ENCODE results near the gene VTN.

The VTN gene

GRCh38 chr17:28390984-28391383, 20.9 kb upstream of the VTN start:
- no peak overlapping the region for H3K4me3 ChIP-seq (ENCODE audit: low read depth, low read length)
- TF ChIP-seq CTCF (IDR thresholded peaks at IDR 0.05; ENCODE audit: control insufficient read depth, extremely low read depth, insufficient read depth), result no peak
- DNase-seq (ENCODE audit: low read depth), result no peak

GRCh38 chr17:28390563-28390962, 20.5 kb upstream of the VTN start:
- H3K4me3 ChIP-seq (ENCODE audit: low read depth, low read length), result no peak overlapping the region
- DNase-seq (ENCODE audit: low read depth), result no peak
- no peak for TF ChIP-seq CTCF (IDR thresholded peaks at IDR 0.05; ENCODE audit: control insufficient read depth, extremely low read depth, insufficient read depth)

- no peak for TF ChIP-seq CTCF (IDR thresholded peaks at IDR 0.05; ENCODE audit: control insufficient read depth, extremely low read depth, insufficient read depth)
- no peak overlapping the region for H3K4me3 ChIP-seq (ENCODE audit: low read depth, low read length)
- no peak for DNase-seq (ENCODE audit: low read depth)
Observed at GRCh38 chr17:28390141-28390540, 20.0 kb upstream of the VTN start.

- H3K4me3 ChIP-seq (ENCODE audit: low read depth, low read length), result no peak overlapping the region
- DNase-seq (ENCODE audit: low read depth), result no peak
- TF ChIP-seq CTCF (IDR thresholded peaks at IDR 0.05; ENCODE audit: control insufficient read depth, extremely low read depth, insufficient read depth), result no peak
Observed at GRCh38 chr17:28388106-28388505, 18.0 kb upstream of the VTN start.

- DNase-seq (ENCODE audit: low read depth), result no peak
- no peak overlapping the region for H3K4me3 ChIP-seq (ENCODE audit: low read depth, low read length)
- no peak for TF ChIP-seq CTCF (IDR thresholded peaks at IDR 0.05; ENCODE audit: control insufficient read depth, extremely low read depth, insufficient read depth)
Observed at GRCh38 chr17:28386391-28386790, 16.3 kb upstream of the VTN start.

GRCh38 chr17:28385406-28385805, 15.3 kb upstream of the VTN start:
- no peak for TF ChIP-seq CTCF (IDR thresholded peaks at IDR 0.05; ENCODE audit: control insufficient read depth, extremely low read depth, insufficient read depth)
- no peak for DNase-seq (ENCODE audit: low read depth)
- H3K4me3 ChIP-seq (ENCODE audit: low read depth, low read length), result peak overlapping the region; percentile 68

- DNase-seq (ENCODE audit: low read depth), result peak; percentile 37
- H3K4me3 ChIP-seq (ENCODE audit: low read depth, low read length), result peak overlapping the region; percentile 68
- no peak for TF ChIP-seq CTCF (IDR thresholded peaks at IDR 0.05; ENCODE audit: control insufficient read depth, extremely low read depth, insufficient read depth)
Observed at GRCh38 chr17:28385037-28385400, 14.9 kb upstream of the VTN start.
